GM12878 (cell line): Measurements from ENCODE around the gene STT3B. TPM values are rescaled to one million over a fixed set of nuclear protein-coding genes. Genes with fewer than 3 reads are reported as not detected.

Experiments
- ATAC-seq: fragments of 200-7000 bp; cut with Tn5 transposase; 3 replicates; pipeline ENCODE4 v1.9.1; 2020; ENCODE audit warnings: mild to moderate bottlenecking, moderate library complexity
- BruUV-seq: library from RNA; stranded (reverse); fragments of 400-500 nt; replicated peaks from 2 replicates; lab custom pipeline; 2021; lab: Mats Ljungman, UMichigan
- CTCF ChIA-PET: fragments of 300-600 bp; sonication (Branson Sonifier 250); formaldehyde crosslinking; extraction: SDS; loops from one replicate; lab custom pipeline; 2021; ENCODE audit warnings: inconsistent platforms; lab: Yijun Ruan, JAX
- POLR2A ChIA-PET: fragments of 350-600 bp; formaldehyde crosslinking; extraction: SDS; loops from one replicate; lab custom pipeline; 2021; ENCODE audit warnings: inconsistent platforms; lab: Charles Lee
- RAD21 ChIA-PET: fragments of 300-600 bp; sonication (Branson Sonifier 250); formaldehyde crosslinking; loops from one replicate; lab custom pipeline; 2023; ENCODE audit warnings: antibody characterized with exemption; ENCODE audit not compliant: unreplicated experiment; lab: Charles Lee
- SMC1A ChIA-PET: fragments of 300-600 bp; sonication (Branson Sonifier 250); formaldehyde crosslinking; loops from one replicate; lab custom pipeline; 2023; ENCODE audit not compliant: unreplicated experiment, uncharacterized antibody; lab: Charles Lee
- DNase-seq: peaks from one replicate; pipeline ENCODE4 v3.0.0-alpha.2; 2011; ENCODE audit warnings: low read depth, low spot score
- FAIRE-seq: peaks from 3 replicates; lab custom pipeline; 2011; peaks lifted over from hg19 to GRCh38; lab: Jason Lieb, UNC
- H2AFZ ChIP-seq: 2 replicates; pipeline ENCODE4 v1.6.0; 2011; ENCODE audit warnings: low read depth, low read length, control low read depth; ENCODE audit not compliant: control insufficient read depth
- H3K27ac ChIP-seq: 2 replicates; pipeline ENCODE4 v1.5.1; 2011; ENCODE audit warnings: control low read depth; ENCODE audit not compliant: control insufficient read depth, insufficient read depth
- H3K27me3 ChIP-seq, 2 experiments: replicated peaks in 1 of 2; 2 replicates each; pipeline versions ENCODE4 v1.6.0 to v1.6.1; 2011; ENCODE audit warnings: low read length in 1 of 2; ENCODE audit not compliant: control insufficient read depth in 2 of 2, insufficient read depth in 2 of 2
- H3K36me3 ChIP-seq, 2 experiments: 2 replicates each; pipeline ENCODE4 v1.5.1; 2011; ENCODE audit warnings: low read length in 1 of 2; ENCODE audit not compliant: control insufficient read depth in 2 of 2, insufficient read depth in 2 of 2
- H3K4me1 ChIP-seq: 2 replicates; pipeline ENCODE4 v1.6.1; 2011; ENCODE audit warnings: mild to moderate bottlenecking, low read length, moderate library complexity, mixed read lengths; ENCODE audit not compliant: control insufficient read depth, insufficient read depth
- H3K4me2 ChIP-seq: 2 replicates; pipeline ENCODE4 v1.6.0; 2011; ENCODE audit warnings: control low read depth; ENCODE audit not compliant: control insufficient read depth, insufficient read depth
- H3K4me3 ChIP-seq: fragments of 200-600 bp; sonication (generic); 2 replicates; pipeline ENCODE4 v1.5.1; 2016
- H3K79me2 ChIP-seq: 2 replicates; pipeline ENCODE4 v1.6.0; 2011; ENCODE audit warnings: low read length; ENCODE audit not compliant: control insufficient read depth, insufficient read depth
- H3K9ac ChIP-seq: 2 replicates; pipeline ENCODE4 v1.8.0; 2011; ENCODE audit warnings: low read length, control low read depth, mixed read lengths; ENCODE audit not compliant: control insufficient read depth, insufficient read depth
- H3K9me3 ChIP-seq: replicated peaks from 3 replicates; pipeline ENCODE4 v1.5.1; 2011; ENCODE audit warnings: mild to moderate bottlenecking, low read length; ENCODE audit not compliant: control insufficient read depth, insufficient read depth
- H4K20me1 ChIP-seq: 2 replicates; pipeline ENCODE4 v1.6.0; 2011; ENCODE audit not compliant: control insufficient read depth, insufficient read depth
- CUX1 ChIP-seq: IDR thresholded peaks from 2 replicates; pipeline ENCODE4 v1.6.1; 2012; ENCODE audit warnings: improper control_type of control experiment, low read depth, low read length; ENCODE audit not compliant: insufficient replicate concordance
- KDM1A ChIP-seq: fragments of 200-600 bp; sonication (generic); IDR thresholded peaks from 2 replicates; pipeline ENCODE4 v1.6.1; 2016; ENCODE audit warnings: borderline replicate concordance
- MTA3 ChIP-seq: IDR thresholded peaks from 2 replicates; pipeline ENCODE4 v1.6.1; 2012; ENCODE audit warnings: low read length, inconsistent platforms, borderline replicate concordance
- ZBTB33 ChIP-seq: fragments of 450-650 bp; IDR thresholded peaks from 2 replicates; pipeline ENCODE4 v1.6.1; 2017; ENCODE audit warnings: mild to moderate bottlenecking
- ZBTB4 ChIP-seq: fragments of 450-650 bp; formaldehyde crosslinking; IDR thresholded peaks from 2 replicates; pipeline ENCODE4 v1.4.0; 2022; ENCODE audit warnings: mild to moderate bottlenecking, moderate library complexity
- WGBS: methylation state at CpG from one replicate; pipeline ENCODE4 v1.1.6; 2016; ENCODE audit warnings: low lambda C conversion rate; ENCODE audit not compliant: insufficient replicate concordance, insufficient coverage; ENCODE audit errors: missing lambda C conversion rate; 5-methylcytosine and 5-hydroxymethylcytosine counted together
- in situ Hi-C: fragments of 300-500 bp; cut with MboI; formaldehyde crosslinking; loops from 9 replicates; pipeline ENCODE4 v1.14.3; 2018; ENCODE audit warnings: mixed read lengths
- intact Hi-C: fragments of 100-400 bp; cut with micrococcal nuclease; formaldehyde crosslinking; loops from one replicate; pipeline ENCODE4 v1.14.2; 2022; ENCODE audit not compliant: unreplicated experiment
- polyA plus RNA-seq, 11 experiments: library from polyadenylated mRNA; depleted of rRNA in 4 of 11; unstranded in 6 of 11; stranded (reverse) in 5 of 11; fragments of >200 nt; fragmentation: Nextera tagmentation in 4 of 11; fragmentation: Illumina TruSeq in 1 of 11; extraction: Ambion mirVana in 4 of 11; extraction: Trizol in 1 of 11; gene quantifications; 1 replicate in 1 of 11; 2 replicates in 10 of 11; pipeline versions ENCODE4 v1.2.1 to v1.2.3, GENCODE V29; 2011 to 2016; ENCODE audit warnings: inconsistent platforms in 2 of 11, missing spikeins in 2 of 11, low read depth in 1 of 11
- total RNA-seq, 4 experiments: library from RNA; depleted of rRNA in 3 of 4; stranded (reverse); fragments of >200 nt in 3 of 4; fragmentation: Illumina TruSeq in 1 of 4; extraction: Trizol in 1 of 4; gene quantifications; 2 replicates each; pipeline versions ENCODE4 v1.2.1 to v1.2.3, GENCODE V29; 2013 to 2021

Gene STT3B
- total and polyA plus RNA-seq, 10 of the 15 experiments (the other 5 are each of a cell fraction or from before 2014, with no cell fraction given) = 19.9 to 208 (median 79.6) TPM

DNA sequence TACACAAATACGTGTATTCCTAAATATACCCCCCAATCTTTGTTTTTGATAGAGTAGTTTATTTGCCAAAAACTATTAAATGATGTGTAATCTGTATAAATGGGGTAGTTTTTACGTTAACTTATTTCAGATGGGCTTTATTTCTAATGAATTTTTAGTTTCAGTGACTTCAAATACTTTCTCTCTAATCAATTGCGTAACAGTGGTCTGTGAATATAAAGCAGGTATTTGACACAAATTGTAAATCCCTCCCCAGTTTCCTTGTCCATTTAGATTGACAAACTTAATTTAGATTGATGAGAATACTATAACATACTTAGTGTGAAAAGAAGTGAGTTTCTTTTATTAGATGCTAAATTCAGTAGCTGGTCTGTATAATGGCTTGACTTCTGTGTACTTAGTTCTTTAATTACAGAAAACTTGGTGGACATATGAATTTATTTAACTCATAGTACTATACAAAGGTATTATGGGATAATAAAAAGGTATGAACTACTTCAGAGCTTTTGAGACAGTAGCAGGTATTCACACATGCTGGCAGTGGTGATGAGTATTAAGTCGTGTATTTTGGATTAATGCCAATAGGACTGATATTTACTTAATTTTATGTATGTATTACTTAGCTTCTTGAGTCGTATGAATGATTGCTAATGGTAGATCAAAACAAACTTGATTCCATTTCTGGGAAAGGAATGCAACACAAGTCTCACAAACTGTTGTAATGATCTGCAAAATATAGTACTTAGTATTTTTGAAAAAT is 81.6 kb downstream of the STT3B start:
- H3K4me1 ChIP-seq = no peaks in the 10 kb centered on the region
- H3K79me2 ChIP-seq = peaks cover 4% of the 10 kb centered on the region
- H3K4me3 ChIP-seq = no peak overlapping the region
- H3K9ac ChIP-seq = no peak overlapping the region
- ChIA-PET SMC1A (interaction anchor here (1.5 to 2.0 kb wide), 2 partner anchors 10 to 75 kb away, joined by 3 to 7 read pairs; no protein-coding TSS in a partner anchor), CTCF (interaction anchor here (1.2 kb wide), 1 partner anchor 83 kb away, joined by 3 read pairs; no protein-coding TSS in a partner anchor), POLR2A (no interaction called here)
- FAIRE-seq (no peak), ATAC-seq (no peak)
- 79% methylated on average over 5 of the region's 5 CpGs for WGBS
- peaks cover 0 to 8% of the 10 kb centered on the region in 2 experiments; a peak in 1 of 4 replicates for H3K36me3 ChIP-seq
- H3K27me3 ChIP-seq = no peaks in the 10 kb centered on the region
- no peak overlapping the region for H3K4me2 ChIP-seq
- in situ Hi-C loops = no loop called here
- no peaks in the 10 kb centered on the region for H4K20me1 ChIP-seq
- TF ChIP-seq MTA3 (no peak), KDM1A (no peak), ZBTB33 (no peak), ZBTB4 (CRISPR knock-in tag) (no peak), CUX1 (no peak)
- TF ChIP-seq, all 136 proteins: peak for 0
- RAD21 ChIA-PET = no interaction called here
- no peaks in the 10 kb centered on the region; the same call in 1 of the 3 replicates for H3K9me3 ChIP-seq
- DNase-seq = no peak
- intact Hi-C loops = loop anchor here (10.0 kb wide), 1 partner anchor 530 kb away; no protein-coding TSS in a partner anchor
- H3K27ac ChIP-seq = no peak overlapping the region
- H2AFZ ChIP-seq = no peak overlapping the region
- BruUV-seq = no TSS peak
